ENCODE results near the gene ZNF415.
"Not testable (repeated sequence)": the region's sequence is repeated elsewhere in the genome, so short reads cannot be mapped to it uniquely, and the experiment has no call there.

The ZNF415 gene

DNA sequence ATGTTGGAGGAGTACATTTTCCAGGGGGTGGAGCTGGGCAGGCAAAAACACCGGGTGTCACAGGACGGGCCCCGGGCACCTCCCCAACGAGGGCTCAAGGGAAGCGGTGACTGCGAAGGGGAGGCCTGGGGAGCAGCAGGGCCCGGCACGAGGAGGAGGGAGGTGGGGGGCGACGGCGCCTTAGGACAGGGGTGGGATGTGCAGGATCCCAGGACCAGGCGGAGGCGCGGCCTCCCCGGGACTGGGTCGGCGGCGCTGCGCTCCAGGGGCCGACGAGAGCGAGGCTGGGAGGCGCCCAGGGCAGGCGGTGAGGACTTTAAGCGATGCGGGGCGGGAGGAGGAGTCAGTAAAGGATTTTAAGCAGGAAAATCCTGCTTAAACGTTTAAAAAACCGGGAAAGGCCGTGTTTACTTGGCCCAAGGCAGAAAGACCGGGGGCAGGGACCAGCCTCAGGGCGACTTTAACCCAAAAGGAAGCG lies 29.9 kb downstream of the ZNF415 start:
- 0 to 1% methylated on average over 27 to 29 of the region's 33 CpGs for WGBS, 2 experiments (ENCODE audit: insufficient coverage in 2 of 2)
- Histone ChIP-seq H3K4me3 (ENCODE audit: extremely low read depth, insufficient read depth, low read length, poor library complexity, severe bottlenecking) (peak overlapping the region; percentile 95), H3K4me1 (ENCODE audit: control insufficient read depth, insufficient read depth, low read length, poor library complexity, severe bottlenecking) (peaks cover 9% of the 10 kb centered on the region)

DNA sequence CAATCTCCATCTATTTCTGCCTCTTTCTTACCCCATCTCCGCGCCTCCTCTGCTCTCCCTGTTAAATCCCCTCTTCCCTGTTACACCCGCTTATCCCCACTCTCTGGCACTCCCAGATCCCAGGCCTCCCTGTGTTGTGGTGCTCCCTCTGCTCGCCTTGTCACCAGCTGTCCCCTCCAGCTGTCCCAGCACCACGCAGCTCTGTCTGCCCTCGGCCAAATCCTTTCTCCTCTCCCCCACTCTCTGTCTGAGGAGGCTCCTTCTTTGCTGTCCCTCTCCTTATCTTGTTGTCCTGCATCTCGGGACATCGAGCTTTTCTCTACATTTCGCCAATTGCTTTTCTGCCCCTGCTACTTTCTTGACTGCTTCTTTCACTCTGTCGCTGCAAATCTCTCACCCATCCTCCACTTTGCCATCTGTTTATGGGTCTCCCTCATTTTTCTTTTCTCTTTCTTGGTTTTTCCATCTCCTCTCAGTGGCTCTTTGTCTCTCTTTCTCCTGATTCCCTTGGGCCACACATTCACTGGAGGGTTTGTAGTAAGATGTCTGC lies 30.4 kb downstream of the ZNF415 start:
- Histone ChIP-seq H3K9me3 (ENCODE audit: control insufficient read depth, low read length) (no peaks in the 10 kb centered on the region), H3K36me3 (ENCODE audit: control insufficient read depth, insufficient read depth, low read length) (peaks cover 25% of the 10 kb centered on the region), H3K27ac (ENCODE audit: low read depth, low read length, severe bottlenecking) (no peak overlapping the region), H3K4me3 (ENCODE audit: extremely low read depth, insufficient read depth, low read length, poor library complexity, severe bottlenecking) (peak overlapping the region; percentile 95), H3K4me1 (ENCODE audit: control insufficient read depth, insufficient read depth, low read length, poor library complexity, severe bottlenecking) (peaks cover 9% of the 10 kb centered on the region)
- WGBS, 2 experiments (ENCODE audit: insufficient coverage in 2 of 2): 45 to 46% methylated on average over 7 to 10 of the region's 10 CpGs

More for the DNA sequence above, 29.9 kb downstream of the ZNF415 start:
- Histone ChIP-seq H3K27ac (ENCODE audit: low read depth, low read length, severe bottlenecking) (peak overlapping the region; percentile 86), H3K9me3 (ENCODE audit: control insufficient read depth, low read length) (no peaks in the 10 kb centered on the region), H3K36me3 (ENCODE audit: control insufficient read depth, insufficient read depth, low read length) (peaks cover 20% of the 10 kb centered on the region)

DNA sequence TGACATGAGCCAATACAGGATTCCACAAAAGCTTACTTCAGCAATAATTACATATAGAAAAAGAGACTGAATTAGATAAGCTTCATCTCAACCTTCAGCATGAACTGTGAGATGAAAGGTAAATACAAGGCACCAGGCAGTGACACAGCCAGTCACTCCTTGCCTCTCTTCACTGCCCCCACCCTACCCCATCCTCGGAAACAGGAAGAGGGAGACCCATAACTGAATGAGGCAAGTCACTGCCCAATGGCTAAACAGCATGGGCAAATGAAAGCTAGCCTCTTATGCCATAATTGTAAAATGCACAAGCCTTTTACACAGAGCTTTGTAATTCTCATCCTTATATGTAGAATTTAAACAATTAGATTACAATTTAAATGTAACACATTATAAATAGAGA lies 31.2 kb downstream of the ZNF415 start:
- 71 to 83% methylated on average over 1 of the region's 1 CpG for WGBS, 2 experiments (ENCODE audit: insufficient coverage in 2 of 2)
- Histone ChIP-seq H3K36me3 (ENCODE audit: control insufficient read depth, insufficient read depth, low read length) (peaks cover 25% of the 10 kb centered on the region), H3K4me3 (ENCODE audit: extremely low read depth, insufficient read depth, low read length, poor library complexity, severe bottlenecking) (peak overlapping the region; percentile 95)

DNA sequence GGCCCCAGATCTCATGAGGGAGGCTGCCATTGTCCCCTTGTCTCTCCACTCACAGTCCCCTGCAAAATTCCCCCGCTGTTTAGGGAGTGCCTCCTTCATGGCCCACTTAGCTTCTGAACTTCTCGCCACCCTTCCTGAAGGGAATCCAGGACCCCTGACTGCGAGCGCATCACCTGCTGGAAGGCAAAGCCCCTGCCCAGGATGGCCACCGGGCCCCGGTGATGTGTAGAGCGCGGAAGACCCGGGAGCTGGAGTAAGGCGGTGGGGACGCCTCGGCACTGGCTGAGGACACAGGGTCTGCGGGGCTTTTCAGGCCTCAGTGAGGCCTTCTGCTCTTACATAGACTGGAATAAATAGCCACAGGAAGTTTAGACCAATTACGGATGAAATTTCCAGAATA lies 34.1 kb downstream of the ZNF415 start:
- H3K36me3 ChIP-seq (ENCODE audit: control insufficient read depth, insufficient read depth, low read length): peaks cover 42% of the 10 kb centered on the region
- H3K27ac ChIP-seq (ENCODE audit: low read depth, low read length, severe bottlenecking); H3K9me3 ChIP-seq (ENCODE audit: control insufficient read depth, low read length); H3K4me3 ChIP-seq (ENCODE audit: extremely low read depth, insufficient read depth, low read length, poor library complexity, severe bottlenecking); H3K4me1 ChIP-seq (ENCODE audit: control insufficient read depth, insufficient read depth, low read length, poor library complexity, severe bottlenecking): not testable (repeated sequence)
- 91% methylated on average over 7 of the region's 14 CpGs; no CpG with 5 or more reads in 1 of the 2 experiments for WGBS, 2 experiments (ENCODE audit: insufficient coverage in 2 of 2)

More for the DNA sequence above, 31.2 kb downstream of the ZNF415 start:
- H3K9me3 ChIP-seq (ENCODE audit: control insufficient read depth, low read length): no peaks in the 10 kb centered on the region
- peaks cover 9% of the 10 kb centered on the region for H3K4me1 ChIP-seq (ENCODE audit: control insufficient read depth, insufficient read depth, low read length, poor library complexity, severe bottlenecking)
- no peak overlapping the region for H3K27ac ChIP-seq (ENCODE audit: low read depth, low read length, severe bottlenecking)

DNA sequence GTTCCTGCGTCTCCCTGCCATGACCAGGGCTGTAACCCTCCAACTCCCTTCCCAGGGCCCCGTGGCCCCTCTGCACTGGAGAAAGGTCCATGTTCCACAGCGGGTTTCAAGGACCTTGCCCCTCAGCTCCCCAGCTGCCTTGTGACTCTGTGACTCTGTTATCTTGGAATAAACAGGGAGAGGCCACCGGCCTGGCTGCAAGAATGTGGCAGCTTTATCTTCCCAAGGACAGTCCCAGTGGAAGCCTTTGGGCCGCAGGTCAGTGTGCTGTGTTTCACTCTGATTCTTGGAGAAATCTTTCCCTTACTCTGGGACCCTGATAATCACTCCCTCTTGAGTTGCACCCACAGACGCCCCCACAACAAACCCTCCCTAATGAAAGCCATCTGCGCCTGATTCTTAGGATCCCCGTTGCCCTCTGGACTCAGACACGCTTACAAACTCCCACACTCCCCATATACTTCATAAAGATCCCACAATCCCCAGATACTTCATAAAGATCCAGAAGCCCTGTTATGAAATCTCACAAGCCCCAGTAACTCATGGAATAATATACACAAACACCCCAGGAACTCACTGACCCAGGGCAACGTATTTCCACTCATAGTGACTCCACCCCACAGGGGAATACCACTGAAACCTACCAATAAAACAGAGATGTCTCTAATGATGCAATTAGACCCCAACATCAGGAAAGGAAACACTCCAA lies 35.6 kb downstream of the ZNF415 start:
- not testable (repeated sequence) for H3K9me3 ChIP-seq (ENCODE audit: control insufficient read depth, low read length); H3K4me1 ChIP-seq (ENCODE audit: control insufficient read depth, insufficient read depth, low read length, poor library complexity, severe bottlenecking); H3K27ac ChIP-seq (ENCODE audit: low read depth, low read length, severe bottlenecking); H3K4me3 ChIP-seq (ENCODE audit: extremely low read depth, insufficient read depth, low read length, poor library complexity, severe bottlenecking)
- WGBS, 2 experiments (ENCODE audit: insufficient coverage in 2 of 2): 96 to 100% methylated on average over 2 to 4 of the region's 10 CpGs
- peaks cover 50% of the 10 kb centered on the region for H3K36me3 ChIP-seq (ENCODE audit: control insufficient read depth, insufficient read depth, low read length)

DNA sequence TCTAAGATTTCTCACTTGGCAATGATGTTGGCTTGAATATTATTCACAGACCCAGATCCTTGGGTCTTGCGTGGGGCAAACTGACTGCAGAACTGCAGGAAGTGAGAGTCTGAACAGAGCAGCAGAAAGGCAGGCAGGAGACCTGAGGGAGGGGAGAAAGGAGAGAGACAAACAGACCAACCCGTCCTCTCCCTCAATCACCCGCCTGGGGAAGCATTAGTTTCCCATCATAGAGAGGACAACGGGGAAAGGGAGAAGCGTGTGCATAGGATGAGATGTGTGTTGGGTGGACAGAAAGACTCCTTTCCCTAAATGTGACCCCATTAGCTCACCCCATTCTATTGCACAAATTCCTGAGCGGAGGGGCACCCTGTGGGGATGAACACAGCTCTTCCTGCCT lies 36.1 kb downstream of the ZNF415 start:
- H3K36me3 ChIP-seq (ENCODE audit: control insufficient read depth, insufficient read depth, low read length): peaks cover 53% of the 10 kb centered on the region
- not testable (repeated sequence) for H3K27ac ChIP-seq (ENCODE audit: low read depth, low read length, severe bottlenecking); H3K4me3 ChIP-seq (ENCODE audit: extremely low read depth, insufficient read depth, low read length, poor library complexity, severe bottlenecking); H3K9me3 ChIP-seq (ENCODE audit: control insufficient read depth, low read length); H3K4me1 ChIP-seq (ENCODE audit: control insufficient read depth, insufficient read depth, low read length, poor library complexity, severe bottlenecking)
- no CpG with 5 or more reads among the region's 6 CpGs for WGBS, 2 experiments (ENCODE audit: insufficient coverage in 2 of 2)

DNA sequence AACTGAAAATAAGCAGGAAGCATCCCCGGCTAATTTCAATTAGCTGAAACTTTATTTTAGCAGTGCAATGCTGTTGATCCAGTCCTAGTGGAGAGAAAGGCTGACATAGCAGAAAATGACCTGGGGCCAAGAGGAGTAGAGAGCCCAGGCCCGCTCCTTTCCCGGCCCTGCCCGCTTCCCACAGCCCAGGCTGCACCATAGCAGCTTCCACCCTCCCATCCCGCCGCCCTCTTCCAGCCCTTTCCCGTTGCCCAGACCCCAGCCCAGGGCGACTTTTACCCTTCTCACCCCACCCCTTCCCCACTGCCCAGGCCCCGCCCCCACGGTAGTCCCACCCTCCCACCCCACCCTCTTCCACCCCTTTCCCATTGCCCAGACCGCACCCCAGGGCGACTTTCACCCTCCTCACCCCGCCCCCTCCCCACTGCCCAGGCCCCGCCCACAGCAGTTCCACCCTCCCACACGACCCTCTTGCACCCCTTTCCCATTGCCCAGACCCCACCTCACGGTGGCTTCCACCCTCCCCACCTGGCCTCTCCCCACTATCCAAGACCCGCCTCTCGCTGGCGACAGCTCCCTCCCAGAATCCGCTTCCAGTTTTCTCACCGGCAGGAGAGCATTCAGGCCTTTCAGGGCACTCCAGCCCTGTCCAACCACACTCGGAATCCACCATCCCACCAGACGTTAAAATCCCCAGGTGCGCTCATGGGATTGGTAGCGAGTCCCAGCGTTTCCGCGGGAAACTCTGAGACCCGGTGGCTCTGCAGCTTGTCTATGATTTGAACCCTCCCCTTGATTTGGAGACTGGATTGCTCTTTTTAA lies 37.7 kb downstream of the ZNF415 start:
- WGBS, 2 experiments (ENCODE audit: insufficient coverage in 2 of 2): 78 to 88% methylated on average over 16 to 24 of the region's 29 CpGs
- Histone ChIP-seq H3K9me3 (ENCODE audit: control insufficient read depth, low read length) (no peaks in the 10 kb centered on the region), H3K36me3 (ENCODE audit: control insufficient read depth, insufficient read depth, low read length) (peaks cover 65% of the 10 kb centered on the region), H3K4me3 (ENCODE audit: extremely low read depth, insufficient read depth, low read length, poor library complexity, severe bottlenecking) (no peak overlapping the region), H3K4me1 (ENCODE audit: control insufficient read depth, insufficient read depth, low read length, poor library complexity, severe bottlenecking) (no peaks in the 10 kb centered on the region), H3K27ac (ENCODE audit: low read depth, low read length, severe bottlenecking) (no peak overlapping the region)

DNA sequence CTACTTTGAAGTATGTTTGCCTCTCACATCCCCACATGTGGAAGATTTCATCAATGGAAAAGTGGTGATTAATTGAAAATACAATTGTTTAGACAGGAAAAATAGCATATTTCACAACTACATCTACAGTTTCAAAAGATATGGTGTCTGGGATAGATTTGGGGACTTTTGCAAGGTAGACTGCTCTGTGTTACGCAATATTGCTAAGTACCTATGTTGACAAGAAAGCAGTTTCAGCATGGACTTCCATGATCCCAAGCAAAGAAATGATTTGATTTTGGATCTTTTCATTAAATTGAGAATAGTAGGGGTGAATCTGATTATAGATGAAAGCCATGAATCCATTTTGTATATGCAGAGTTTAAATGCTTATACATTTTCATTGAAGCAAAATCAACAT lies 40.0 kb downstream of the ZNF415 start:
- H3K4me3 ChIP-seq (ENCODE audit: extremely low read depth, insufficient read depth, low read length, poor library complexity, severe bottlenecking): no peak overlapping the region
- H3K27ac ChIP-seq (ENCODE audit: low read depth, low read length, severe bottlenecking): no peak overlapping the region
- no peaks in the 10 kb centered on the region for H3K9me3 ChIP-seq (ENCODE audit: control insufficient read depth, low read length)
- 0% methylated on average over 1 of the region's 1 CpG; no CpG with 5 or more reads in 1 of the 2 experiments for WGBS, 2 experiments (ENCODE audit: insufficient coverage in 2 of 2)
- peaks cover 69% of the 10 kb centered on the region for H3K36me3 ChIP-seq (ENCODE audit: control insufficient read depth, insufficient read depth, low read length)
- H3K4me1 ChIP-seq (ENCODE audit: control insufficient read depth, insufficient read depth, low read length, poor library complexity, severe bottlenecking): no peaks in the 10 kb centered on the region

DNA sequence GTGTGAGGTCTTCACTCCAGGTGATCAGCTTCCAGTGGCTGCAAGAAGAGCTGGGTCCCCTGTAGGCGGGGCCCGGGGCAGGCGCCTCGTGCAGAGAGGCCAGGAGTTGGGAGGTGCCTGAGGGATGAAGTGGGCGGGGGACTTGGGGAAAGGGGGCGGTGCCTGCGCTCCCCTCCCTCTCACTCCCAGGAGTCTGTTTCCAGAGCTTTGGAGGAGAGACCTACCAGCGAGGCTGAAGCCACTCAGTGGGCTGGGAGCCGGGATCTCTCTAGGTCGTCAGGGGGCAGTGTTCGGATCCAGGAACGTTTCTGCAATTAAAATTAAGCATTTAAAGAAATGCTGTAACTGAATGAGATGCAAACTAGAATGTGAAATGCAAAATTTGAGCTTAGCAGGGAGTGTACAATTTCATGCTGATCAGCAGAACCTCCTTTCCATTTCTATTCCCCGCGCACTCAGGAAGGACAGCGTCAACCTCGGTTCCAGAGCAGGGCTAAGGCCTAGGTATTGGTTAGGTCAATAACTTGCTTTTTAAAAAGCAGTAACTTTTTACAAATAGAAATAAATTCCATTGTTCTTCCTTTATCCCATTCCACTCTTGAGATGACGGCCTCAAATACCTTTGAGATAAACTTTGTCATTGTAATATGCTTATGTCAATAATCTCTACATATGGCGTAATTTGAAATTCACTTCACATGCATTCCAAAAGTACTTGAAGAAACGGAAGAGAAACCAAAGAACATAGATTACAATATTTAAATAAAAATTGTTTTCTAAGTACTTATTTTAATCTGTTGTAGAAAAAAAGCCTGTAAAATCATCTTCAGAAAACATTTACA lies 41.1 kb downstream of the ZNF415 start:
- 78 to 84% methylated on average over 4 to 9 of the region's 19 CpGs for WGBS, 2 experiments (ENCODE audit: insufficient coverage in 2 of 2)
- no peaks in the 10 kb centered on the region for H3K9me3 ChIP-seq (ENCODE audit: control insufficient read depth, low read length)
- peaks cover 75% of the 10 kb centered on the region for H3K36me3 ChIP-seq (ENCODE audit: control insufficient read depth, insufficient read depth, low read length)

DNA sequence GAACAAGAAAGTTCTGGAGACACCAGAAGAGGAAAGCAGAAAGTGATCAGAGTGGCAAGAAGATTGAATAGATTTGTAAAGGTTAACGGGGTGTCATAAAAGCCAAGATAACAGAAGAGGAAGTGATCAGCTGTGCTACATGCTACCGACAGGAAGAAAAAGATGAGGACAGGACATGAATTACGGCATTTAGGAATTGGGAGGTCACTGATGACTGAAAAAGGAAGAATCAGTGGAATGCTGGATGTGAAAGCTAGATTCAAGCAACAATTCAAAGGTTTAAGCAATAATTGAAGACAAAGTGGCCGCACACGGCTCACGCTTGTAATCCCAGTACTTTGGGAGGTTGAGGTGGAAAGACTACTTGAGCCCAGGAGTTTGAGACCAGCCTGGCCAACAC lies 44.6 kb downstream of the ZNF415 start:
- WGBS, 2 experiments (ENCODE audit: insufficient coverage in 2 of 2): 94 to 98% methylated on average over 6 of the region's 6 CpGs
- Histone ChIP-seq H3K4me3 (ENCODE audit: extremely low read depth, insufficient read depth, low read length, poor library complexity, severe bottlenecking) (no peak overlapping the region), H3K4me1 (ENCODE audit: control insufficient read depth, insufficient read depth, low read length, poor library complexity, severe bottlenecking) (no peaks in the 10 kb centered on the region), H3K9me3 (ENCODE audit: control insufficient read depth, low read length) (no peaks in the 10 kb centered on the region), H3K36me3 (ENCODE audit: control insufficient read depth, insufficient read depth, low read length) (peaks cover 90% of the 10 kb centered on the region), H3K27ac (ENCODE audit: low read depth, low read length, severe bottlenecking) (no peak overlapping the region)

More for the DNA sequence above, 41.1 kb downstream of the ZNF415 start:
- H3K4me3 ChIP-seq (ENCODE audit: extremely low read depth, insufficient read depth, low read length, poor library complexity, severe bottlenecking): no peak overlapping the region
- H3K4me1 ChIP-seq (ENCODE audit: control insufficient read depth, insufficient read depth, low read length, poor library complexity, severe bottlenecking): no peaks in the 10 kb centered on the region
- H3K27ac ChIP-seq (ENCODE audit: low read depth, low read length, severe bottlenecking): no peak overlapping the region

All from mesodermal cell (in vitro differentiated cells).